SJSA1 (cell line): Measurements from ENCODE around the gene TENM4. TPM values are rescaled to one million over a fixed set of nuclear protein-coding genes. Genes with fewer than 3 reads are reported as not detected.

Experiments
- DNase-seq, 2 experiments: peaks; one replicate each; pipeline ENCODE4 v3.0.0-alpha.2; 2015 to 2020; ENCODE audit warnings: low spot score in 2 of 2, low read depth in 1 of 2
- H3K27ac ChIP-seq: fragments of 250-450 bp; sonication (Bioruptor Pico); 2 replicates; pipeline ENCODE4 v1.5.1; 2020; ENCODE audit warnings: mild to moderate bottlenecking, moderate library complexity
- H3K27me3 ChIP-seq: fragments of 250-450 bp; sonication (Bioruptor Pico); replicated peaks from 2 replicates; pipeline ENCODE4 v1.5.1; 2020; ENCODE audit warnings: mild to moderate bottlenecking, moderate library complexity
- H3K36me3 ChIP-seq: fragments of 250-450 bp; sonication (Bioruptor Pico); 2 replicates; pipeline ENCODE4 v1.5.1; 2020; ENCODE audit warnings: mild to moderate bottlenecking
- H3K4me1 ChIP-seq: fragments of 250-450 bp; sonication (Bioruptor Pico); replicated peaks from 2 replicates; pipeline ENCODE4 v1.6.1; 2021; ENCODE audit warnings: mild to moderate bottlenecking
- H3K4me3 ChIP-seq: fragments of 250-450 bp; sonication (Bioruptor Pico); 2 replicates; pipeline ENCODE4 v1.5.1; 2020; ENCODE audit warnings: mild to moderate bottlenecking
- H3K9me3 ChIP-seq: fragments of 250-450 bp; sonication (Bioruptor Pico); replicated peaks from 2 replicates; pipeline ENCODE4 v1.5.1; 2020; ENCODE audit warnings: mild to moderate bottlenecking
- total RNA-seq: library from RNA; depleted of rRNA; stranded (reverse); fragments of >200 nt; shearing (Covaris generic); gene quantifications from 2 replicates; pipeline ENCODE4 v1.2.3, GENCODE V29; 2014

Gene TENM4
- total RNA-seq, 1 experiment from 2014 or later = not detected

GRCh38 chr11:78742430-78742829 is 698.4 kb downstream of the TENM4 start:
- Histone ChIP-seq H3K4me3 (no peak overlapping the region), H3K36me3 (no peaks in the 10 kb centered on the region), H3K27me3 (no peaks in the 10 kb centered on the region), H3K4me1 (no peaks in the 10 kb centered on the region), H3K27ac (no peak overlapping the region), H3K9me3 (no peaks in the 10 kb centered on the region)
- DNase-seq = no peak

- no peak overlapping the region for H3K4me3 ChIP-seq
- H3K27ac ChIP-seq = no peak overlapping the region
- no peaks in the 10 kb centered on the region for H3K27me3 ChIP-seq
- H3K9me3 ChIP-seq = no peaks in the 10 kb centered on the region
- no peaks in the 10 kb centered on the region for H3K4me1 ChIP-seq
- DNase-seq = no peak
- no peaks in the 10 kb centered on the region for H3K36me3 ChIP-seq
Observed at GRCh38 chr11:78741741-78742140, 699.1 kb downstream of the TENM4 start.

DNA sequence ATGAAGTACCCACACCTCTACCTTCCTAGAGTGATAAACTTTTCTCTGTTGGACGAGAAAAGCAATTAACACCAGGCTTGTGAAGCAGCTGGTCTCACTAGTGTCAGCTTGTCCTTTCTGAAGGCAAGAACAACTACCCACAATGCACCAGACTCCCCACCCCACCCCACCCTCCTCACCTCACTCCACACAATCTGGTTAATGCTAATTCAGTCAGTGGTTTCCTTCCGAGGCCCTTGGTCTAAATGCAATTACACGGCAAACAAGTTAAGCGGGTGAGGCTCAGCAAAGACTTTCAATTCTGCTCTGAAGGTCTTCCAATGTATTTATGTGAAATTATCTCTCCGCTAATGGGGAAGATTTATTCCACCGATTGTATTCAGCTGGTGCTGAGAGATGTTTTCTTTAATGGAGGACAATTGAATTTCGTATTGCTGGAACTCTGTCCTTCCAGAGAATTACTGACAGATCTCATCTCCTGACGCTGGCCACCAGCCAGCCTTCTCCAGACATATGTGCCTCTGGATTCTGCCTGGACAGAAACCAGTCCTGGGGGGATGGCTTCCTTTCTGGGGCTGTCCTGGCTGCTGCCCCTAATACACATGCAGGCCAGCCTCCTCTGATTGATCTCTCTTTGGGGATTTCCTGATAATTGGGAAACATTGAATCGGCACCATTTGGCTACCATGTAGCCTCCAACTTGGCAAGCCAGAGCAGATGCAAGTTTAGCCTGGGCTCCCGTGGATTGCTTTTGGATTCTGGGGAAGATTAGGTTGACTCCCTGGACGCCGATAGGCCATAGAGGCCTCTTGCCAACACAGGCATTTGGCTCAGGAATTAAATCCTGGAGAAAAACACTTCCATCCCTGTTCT is 700.4 kb downstream of the TENM4 start:
- Histone ChIP-seq H3K4me1 (no peaks in the 10 kb centered on the region), H3K27me3 (no peaks in the 10 kb centered on the region), H3K9me3 (no peaks in the 10 kb centered on the region), H3K27ac (no peak overlapping the region), H3K36me3 (no peaks in the 10 kb centered on the region), H3K4me3 (no peak overlapping the region)
- DNase-seq = no peak

DNA sequence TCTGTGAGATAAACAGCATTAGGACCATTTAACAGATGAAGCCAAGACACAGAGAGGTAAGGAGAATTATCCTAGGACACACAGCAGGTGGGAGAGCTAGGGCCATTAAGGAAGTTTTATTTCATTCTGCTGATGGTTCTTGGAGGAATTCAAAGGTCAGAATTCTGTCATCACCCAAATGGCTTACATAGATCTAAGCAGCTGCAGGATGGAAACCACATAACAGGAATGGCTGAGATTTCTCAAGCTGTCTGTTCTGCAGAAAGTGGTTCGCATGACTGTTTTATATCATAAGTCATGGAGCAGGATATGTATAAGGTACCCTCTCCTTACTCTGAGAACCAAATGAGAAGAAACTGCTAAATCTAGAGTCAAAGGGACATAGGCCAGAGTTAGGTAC is 702.9 kb downstream of the TENM4 start:
- no peak for DNase-seq
- H3K4me3 ChIP-seq = no peak overlapping the region
- no peaks in the 10 kb centered on the region for H3K36me3 ChIP-seq
- no peak overlapping the region for H3K27ac ChIP-seq
- no peaks in the 10 kb centered on the region for H3K4me1 ChIP-seq
- no peaks in the 10 kb centered on the region for H3K9me3 ChIP-seq
- no peaks in the 10 kb centered on the region for H3K27me3 ChIP-seq

GRCh38 chr11:78737301-78737700 is 703.5 kb downstream of the TENM4 start:
- Histone ChIP-seq H3K27ac (no peak overlapping the region), H3K27me3 (no peaks in the 10 kb centered on the region), H3K9me3 (no peaks in the 10 kb centered on the region), H3K36me3 (no peaks in the 10 kb centered on the region), H3K4me3 (no peak overlapping the region), H3K4me1 (no peaks in the 10 kb centered on the region)
- DNase-seq = no peak

- Histone ChIP-seq H3K36me3 (no peaks in the 10 kb centered on the region), H3K27ac (no peak overlapping the region), H3K9me3 (no peaks in the 10 kb centered on the region), H3K4me3 (no peak overlapping the region), H3K4me1 (no peaks in the 10 kb centered on the region), H3K27me3 (no peaks in the 10 kb centered on the region)
- DNase-seq = no peak
Observed at GRCh38 chr11:78735711-78736110, 705.1 kb downstream of the TENM4 start.

DNA sequence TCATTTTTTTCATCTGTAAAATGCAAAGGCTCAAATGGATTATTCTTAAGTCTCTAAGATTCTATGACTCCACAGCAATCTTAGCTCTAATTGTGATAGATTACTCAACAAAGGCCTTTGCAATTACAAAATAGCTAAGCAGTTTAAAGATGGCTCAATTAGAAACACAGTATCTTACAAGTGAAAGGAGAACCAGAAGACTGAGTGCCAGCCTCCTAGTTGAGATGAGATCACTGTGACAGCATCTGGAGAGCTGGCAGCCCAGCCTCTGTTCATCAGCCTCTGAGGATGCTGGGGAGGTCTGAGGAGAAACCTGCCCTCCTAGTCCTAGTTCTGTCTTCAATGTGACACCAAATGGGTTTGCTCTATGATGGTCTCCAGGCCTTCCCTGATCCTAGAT is 707.8 kb downstream of the TENM4 start:
- no peak overlapping the region for H3K27ac ChIP-seq
- H3K4me3 ChIP-seq = no peak overlapping the region

DNA sequence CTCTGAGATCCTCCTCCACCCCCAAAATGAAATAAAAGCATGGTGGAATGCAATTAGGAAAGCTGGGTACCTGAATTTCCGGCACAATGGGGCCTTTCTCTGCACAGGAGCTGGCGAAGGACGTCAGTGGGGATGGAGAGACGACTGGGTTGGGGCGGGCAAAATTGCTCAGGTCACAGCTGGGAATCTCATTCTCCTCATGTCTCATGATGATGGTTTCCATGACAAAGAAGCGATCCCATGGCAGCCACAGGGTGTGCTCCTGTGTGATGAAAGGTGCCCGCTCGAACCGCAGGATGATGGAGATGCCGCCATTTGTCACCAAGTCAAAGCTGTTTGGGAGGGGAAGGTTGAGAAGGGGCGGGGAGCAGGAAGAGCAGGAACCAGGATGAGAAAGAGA is 708.6 kb downstream of the TENM4 start:
- no peak overlapping the region for H3K27ac ChIP-seq
- H3K4me1 ChIP-seq = no peaks in the 10 kb centered on the region
- no peak for DNase-seq
- H3K4me3 ChIP-seq = no peak overlapping the region
- no peaks in the 10 kb centered on the region for H3K36me3 ChIP-seq
- H3K9me3 ChIP-seq = no peaks in the 10 kb centered on the region
- no peaks in the 10 kb centered on the region for H3K27me3 ChIP-seq

More for the DNA sequence above, 707.8 kb downstream of the TENM4 start:
- Histone ChIP-seq H3K27me3 (no peaks in the 10 kb centered on the region), H3K36me3 (no peaks in the 10 kb centered on the region), H3K9me3 (no peaks in the 10 kb centered on the region), H3K4me1 (no peaks in the 10 kb centered on the region)
- no peak for DNase-seq

- H3K9me3 ChIP-seq = no peaks in the 10 kb centered on the region
- no peak for DNase-seq
Observed at GRCh38 chr11:78731027-78731426, 709.8 kb downstream of the TENM4 start.

DNA sequence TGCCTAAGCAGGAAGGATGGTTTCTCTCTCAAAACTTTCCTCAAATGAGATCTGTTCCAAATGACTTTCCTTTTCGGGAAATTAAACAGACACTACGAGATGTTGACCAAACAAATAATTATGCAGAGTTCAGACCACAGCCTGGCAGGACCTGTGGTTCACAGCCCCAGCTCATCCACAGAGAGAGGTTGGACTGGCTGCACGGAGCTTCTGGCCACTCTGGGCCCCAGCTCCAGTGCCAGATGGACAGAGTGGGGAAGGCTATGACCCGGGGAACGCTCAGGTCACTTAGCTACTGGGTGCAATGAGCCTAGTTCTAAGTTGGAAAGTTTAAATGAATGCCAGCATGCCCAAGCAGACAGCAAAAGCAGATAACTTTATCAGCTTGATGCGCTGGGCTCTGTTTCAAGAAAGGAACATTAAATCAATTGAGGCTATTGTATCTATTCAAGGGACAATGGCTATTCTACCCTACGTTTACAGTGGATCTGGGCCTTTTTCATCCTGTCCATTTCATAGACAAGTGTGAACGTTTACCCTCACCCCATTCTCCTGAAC is 710.5 kb downstream of the TENM4 start:
- DNase-seq = no peak
- no peaks in the 10 kb centered on the region for H3K27me3 ChIP-seq
- H3K4me3 ChIP-seq = no peak overlapping the region
- no peaks in the 10 kb centered on the region for H3K36me3 ChIP-seq
- no peaks in the 10 kb centered on the region for H3K4me1 ChIP-seq
- no peak overlapping the region for H3K27ac ChIP-seq
- H3K9me3 ChIP-seq = no peaks in the 10 kb centered on the region

More at GRCh38 chr11:78731027-78731426, 709.8 kb downstream of the TENM4 start:
- H3K4me3 ChIP-seq = no peak overlapping the region
- no peaks in the 10 kb centered on the region for H3K27me3 ChIP-seq
- H3K36me3 ChIP-seq = no peaks in the 10 kb centered on the region
- H3K27ac ChIP-seq = no peak overlapping the region
- H3K4me1 ChIP-seq = no peaks in the 10 kb centered on the region

DNA sequence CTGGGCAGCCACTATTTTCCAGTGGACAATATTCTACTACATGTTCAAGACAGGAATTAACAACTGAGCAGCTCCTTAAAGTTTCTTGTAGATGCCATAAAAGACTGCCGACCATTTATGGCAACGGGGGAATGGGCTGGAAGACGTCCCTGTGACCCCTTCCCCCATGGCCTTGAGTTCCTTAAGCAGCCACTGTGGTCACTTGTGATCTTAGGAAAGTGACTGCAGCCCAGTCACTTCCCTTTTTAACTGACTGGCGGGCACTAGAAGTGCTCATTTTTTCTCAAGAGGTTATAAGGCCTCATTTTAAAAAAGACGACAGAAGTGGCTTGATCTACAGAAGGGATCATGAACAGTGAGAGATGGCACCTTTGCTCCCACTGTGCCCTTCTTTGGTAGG is 713.0 kb downstream of the TENM4 start:
- H3K4me3 ChIP-seq = no peak overlapping the region
- no peaks in the 10 kb centered on the region for H3K4me1 ChIP-seq
- no peak for DNase-seq
- H3K9me3 ChIP-seq = no peaks in the 10 kb centered on the region
- no peak overlapping the region for H3K27ac ChIP-seq
- H3K27me3 ChIP-seq = no peaks in the 10 kb centered on the region
- no peaks in the 10 kb centered on the region for H3K36me3 ChIP-seq

DNA sequence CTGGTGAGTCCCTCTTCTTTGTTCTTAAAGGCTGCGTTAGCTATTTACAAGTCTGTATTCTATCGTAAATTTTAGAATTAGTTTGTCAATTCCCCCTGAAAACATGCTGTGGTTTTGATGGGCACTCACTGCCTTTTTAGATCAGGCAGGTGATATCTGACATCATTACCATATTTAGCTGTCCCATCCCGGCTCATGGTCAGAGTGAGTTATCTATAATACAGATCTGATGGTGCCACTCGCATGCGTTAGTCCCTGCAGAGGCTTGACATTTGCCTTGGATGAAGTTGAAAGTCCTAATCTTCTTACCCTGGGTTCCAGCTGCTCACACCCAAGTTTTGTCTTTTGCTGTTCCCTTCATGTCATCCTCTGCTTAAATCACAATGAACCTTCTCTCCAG is 715.6 kb downstream of the TENM4 start:
- H3K36me3 ChIP-seq = no peaks in the 10 kb centered on the region
- no peaks in the 10 kb centered on the region for H3K27me3 ChIP-seq
- DNase-seq = no peak
- no peaks in the 10 kb centered on the region for H3K4me1 ChIP-seq
- H3K27ac ChIP-seq = no peak overlapping the region
- H3K9me3 ChIP-seq = no peaks in the 10 kb centered on the region
- H3K4me3 ChIP-seq = no peak overlapping the region

GRCh38 chr11:78722786-78723185 is 718.0 kb downstream of the TENM4 start:
- H3K27ac ChIP-seq = no peak overlapping the region
- H3K4me1 ChIP-seq = no peaks in the 10 kb centered on the region

DNA sequence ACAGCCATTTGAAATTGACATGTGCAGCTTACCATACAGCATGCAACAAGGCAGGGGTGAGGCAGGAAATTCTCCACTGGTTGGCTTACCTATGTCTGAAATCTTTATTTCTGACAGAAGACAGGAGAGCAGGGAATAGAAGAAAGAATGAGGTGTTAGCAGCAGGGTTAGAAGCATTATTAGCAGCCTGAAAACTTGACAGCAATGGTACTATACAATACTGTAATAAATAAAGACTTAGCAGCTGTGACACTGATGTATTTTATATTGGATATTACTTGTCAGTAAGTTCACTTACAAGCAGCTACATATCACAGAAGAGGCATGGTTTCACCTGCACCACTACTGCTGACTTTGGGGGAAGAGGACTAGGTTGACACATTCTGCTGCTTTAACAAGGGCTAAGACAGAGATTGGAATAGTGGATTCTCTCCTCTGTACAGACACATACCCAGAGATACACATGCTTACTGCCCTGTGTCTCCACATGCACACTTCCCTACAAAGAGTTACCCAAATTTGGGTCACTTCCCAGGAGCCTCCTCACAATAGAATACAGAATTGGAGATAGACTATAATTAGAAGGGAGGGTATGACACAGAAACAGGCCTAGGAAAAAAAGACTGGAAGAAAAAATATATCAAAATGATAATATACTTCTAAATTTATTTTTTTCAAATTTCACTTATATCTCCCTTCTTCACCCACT is 720.4 kb downstream of the TENM4 start:
- DNase-seq = no peak
- H3K36me3 ChIP-seq = no peaks in the 10 kb centered on the region
- no peak overlapping the region for H3K4me3 ChIP-seq
- peaks cover 5% of the 10 kb centered on the region for H3K4me1 ChIP-seq
- H3K9me3 ChIP-seq = no peaks in the 10 kb centered on the region
- no peaks in the 10 kb centered on the region for H3K27me3 ChIP-seq
- H3K27ac ChIP-seq = no peak overlapping the region

More at GRCh38 chr11:78722786-78723185, 718.0 kb downstream of the TENM4 start:
- no peaks in the 10 kb centered on the region for H3K36me3 ChIP-seq
- H3K9me3 ChIP-seq = no peaks in the 10 kb centered on the region
- H3K27me3 ChIP-seq = no peaks in the 10 kb centered on the region
- no peak for DNase-seq
- no peak overlapping the region for H3K4me3 ChIP-seq
